Left ventricle myocardium inferior (tissue), 1 donor: ENCODE measurements around the gene METAP1. TPM values are rescaled to one million over a fixed set of nuclear protein-coding genes. Genes with fewer than 3 reads are reported as not detected.

Experiments used
- microRNA-seq: library from miRNA; unstranded; fragments of <30 nt; microRNA quantifications from one replicate; pipeline ENCODE4 v1.2.0, GENCODE V29; 2020
- total RNA-seq: library from RNA; stranded (reverse); fragmentation: NEBNext Ultra II Directional; extraction: Animal tissue kit (Norgen Biotek cat#: 25700); gene quantifications from one replicate; pipeline ENCODE4 v1.2.1, GENCODE V29; 2021
- donor health status: DM: no; HTN: yes; CAD: no; lungs with severe emphysema.

Gene METAP1
- total RNA-seq, 1 donor from 2014 or later = 50.8 TPM

Small RNAs within 50 kb of the gene (microRNA-seq; reads per million reads assigned to microRNA genes)
- gene MIR3684 = 3.1 reads per million, percentile 3 among the genes with 10 or more reads in this experiment

Other genes with a start within 250 kb of the METAP1 start
- 56.1 TPM for gene EIF4E, start 66.6 kb upstream of the METAP1 start, total RNA-seq
- 179 TPM for gene ADH5, start 93.1 kb downstream of the METAP1 start, total RNA-seq
- not detected for gene ADH4, start 148.6 kb downstream of the METAP1 start, total RNA-seq
- gene ADH6, start 223.5 kb downstream of the METAP1 start, total RNA-seq = not detected